ENCODE results near the gene MASP2.
"Not testable (repeated sequence)": the region's sequence is repeated elsewhere in the genome, so short reads cannot be mapped to it uniquely, and the experiment has no call there.

The MASP2 gene

GRCh38 chr1:11058026-11058425, 11.0 kb upstream of the MASP2 start:
- ATAC-seq = no peak

- no peak for ATAC-seq
Observed at GRCh38 chr1:11057477-11057876, 10.4 kb upstream of the MASP2 start.

- ATAC-seq = no peak
Observed at GRCh38 chr1:11056504-11056903, 9.5 kb upstream of the MASP2 start.

- ATAC-seq = no peak
Observed at GRCh38 chr1:11055676-11056075, 8.6 kb upstream of the MASP2 start.

GRCh38 chr1:11054666-11055065, 7.6 kb upstream of the MASP2 start:
- no peak for ATAC-seq

- ATAC-seq = no peak
Observed at GRCh38 chr1:11054181-11054580, 7.1 kb upstream of the MASP2 start.

GRCh38 chr1:11053758-11054137, 6.7 kb upstream of the MASP2 start:
- no peak for ATAC-seq

GRCh38 chr1:11052839-11053757, 6.1 kb upstream of the MASP2 start:
- peak; percentile 14 to 17 for ATAC-seq

- no peak for ATAC-seq
Observed at GRCh38 chr1:11051781-11052511, 4.9 kb upstream of the MASP2 start.

- not testable (repeated sequence) for ATAC-seq
Observed at GRCh38 chr1:11051121-11051520, 4.1 kb upstream of the MASP2 start.

- ATAC-seq = no peak
Observed at GRCh38 chr1:11046270-11046566, 821 bp downstream of the MASP2 start.

GRCh38 chr1:11045428-11046269, 1.4 kb downstream of the MASP2 start:
- no peak for ATAC-seq

GRCh38 chr1:11044849-11045427, 2.1 kb downstream of the MASP2 start:
- ATAC-seq = no peak

- ATAC-seq = no peak
Observed at GRCh38 chr1:11044086-11044848, 2.8 kb downstream of the MASP2 start.

- ATAC-seq = no peak
Observed at GRCh38 chr1:11042995-11043874, 3.8 kb downstream of the MASP2 start.

GRCh38 chr1:11042065-11042464, 5.0 kb downstream of the MASP2 start:
- no peak for ATAC-seq

- ATAC-seq = no peak
Observed at GRCh38 chr1:11041048-11041447, 6.0 kb downstream of the MASP2 start.

- not testable (repeated sequence) for ATAC-seq
Observed at GRCh38 chr1:11040105-11040429, 7.0 kb downstream of the MASP2 start.

GRCh38 chr1:11039351-11040104, 7.5 kb downstream of the MASP2 start:
- ATAC-seq = no peak

- peak; percentile 95 to 96 for ATAC-seq
Observed at GRCh38 chr1:11037740-11038182, 9.3 kb downstream of the MASP2 start.

All from activated CD4-positive, CD25-positive, alpha-beta regulatory T cell treated with anti-CD3 and anti-CD28 coated beads, Interleukin-2, amount 50 U/mL, for 24 hours (primary cell).